Measurements from ENCODE around the gene AHSA1. TPM values are rescaled to one million over a fixed set of nuclear protein-coding genes. Genes with fewer than 3 reads are reported as not detected.

The AHSA1 gene
- total RNA-seq, 1 donor, result 88.9 TPM

DNA sequence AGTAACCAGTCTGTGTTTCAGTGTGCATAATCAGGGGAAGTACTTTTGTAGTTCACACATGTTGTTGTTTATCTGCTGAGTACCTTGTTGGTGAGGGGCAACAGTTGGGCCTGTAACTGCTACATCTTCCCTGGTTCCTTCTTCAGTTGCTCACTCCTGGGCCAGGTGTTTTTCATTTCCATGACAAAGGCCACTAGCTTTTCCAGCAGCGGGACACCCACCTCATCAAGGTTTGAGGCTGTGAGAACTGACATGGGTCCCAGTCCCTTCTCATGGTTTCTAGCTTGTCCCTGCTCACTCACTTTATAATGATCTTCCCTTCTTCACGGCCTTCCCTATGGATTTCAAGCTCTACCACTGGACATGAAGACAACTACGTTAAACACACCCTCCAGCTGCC lies 33.0 kb upstream of the AHSA1 start:
- TF ChIP-seq, protein P1, sequence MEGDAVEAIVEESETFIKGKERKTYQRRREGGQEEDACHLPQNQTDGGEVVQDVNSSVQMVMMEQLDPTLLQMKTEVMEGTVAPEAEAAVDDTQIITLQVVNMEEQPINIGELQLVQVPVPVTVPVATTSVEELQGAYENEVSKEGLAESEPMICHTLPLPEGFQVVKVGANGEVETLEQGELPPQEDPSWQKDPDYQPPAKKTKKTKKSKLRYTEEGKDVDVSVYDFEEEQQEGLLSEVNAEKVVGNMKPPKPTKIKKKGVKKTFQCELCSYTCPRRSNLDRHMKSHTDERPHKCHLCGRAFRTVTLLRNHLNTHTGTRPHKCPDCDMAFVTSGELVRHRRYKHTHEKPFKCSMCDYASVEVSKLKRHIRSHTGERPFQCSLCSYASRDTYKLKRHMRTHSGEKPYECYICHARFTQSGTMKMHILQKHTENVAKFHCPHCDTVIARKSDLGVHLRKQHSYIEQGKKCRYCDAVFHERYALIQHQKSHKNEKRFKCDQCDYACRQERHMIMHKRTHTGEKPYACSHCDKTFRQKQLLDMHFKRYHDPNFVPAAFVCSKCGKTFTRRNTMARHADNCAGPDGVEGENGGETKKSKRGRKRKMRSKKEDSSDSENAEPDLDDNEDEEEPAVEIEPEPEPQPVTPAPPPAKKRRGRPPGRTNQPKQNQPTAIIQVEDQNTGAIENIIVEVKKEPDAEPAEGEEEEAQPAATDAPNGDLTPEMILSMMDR (IDR thresholded peaks at IDR 0.05; ENCODE audit: insufficient read depth, low read depth, low read length), result no peak

DNA sequence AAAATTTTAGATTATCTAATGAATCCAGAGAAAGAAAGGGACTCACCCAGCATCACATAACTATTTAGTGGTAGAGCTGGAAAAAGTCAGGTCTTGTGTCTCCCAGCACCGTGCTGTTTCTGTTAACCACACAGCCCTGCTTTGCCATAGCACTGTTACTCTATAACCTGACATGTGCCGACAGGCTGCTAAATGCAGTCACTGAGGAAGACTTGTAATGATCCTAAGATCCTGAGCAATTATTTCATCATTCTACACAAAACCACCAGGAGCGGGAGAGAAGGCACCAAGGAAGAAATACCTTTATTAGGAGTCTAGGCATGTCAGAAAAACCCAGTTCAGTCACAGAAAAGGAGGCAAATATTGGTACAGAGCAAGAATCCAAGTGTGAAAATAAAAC lies 31.5 kb upstream of the AHSA1 start:
- no peak overlapping the region for H3K4me3 ChIP-seq (ENCODE audit: low read depth, low read length)
- DNase-seq (ENCODE audit: low read depth), result no peak
- TF ChIP-seq, protein P1 (IDR thresholded peaks at IDR 0.05; ENCODE audit: insufficient read depth, low read depth, low read length), result no peak

More for the DNA sequence above, 33.0 kb upstream of the AHSA1 start:
- H3K4me3 ChIP-seq (ENCODE audit: low read depth, low read length), result no peak overlapping the region
- DNase-seq (ENCODE audit: low read depth), result no peak

GRCh38 chr14:77436042-77436441 lies 21.9 kb upstream of the AHSA1 start:
- no peak overlapping the region for H3K4me3 ChIP-seq (ENCODE audit: low read depth, low read length)
- no peak for DNase-seq (ENCODE audit: low read depth)
- TF ChIP-seq, protein P1 (IDR thresholded peaks at IDR 0.05; ENCODE audit: insufficient read depth, low read depth, low read length), result no peak

GRCh38 chr14:77438596-77438995 lies 19.3 kb upstream of the AHSA1 start:
- no peak overlapping the region for H3K4me3 ChIP-seq (ENCODE audit: low read depth, low read length)
- DNase-seq (ENCODE audit: low read depth), result no peak
- TF ChIP-seq, protein P1 (IDR thresholded peaks at IDR 0.05; ENCODE audit: insufficient read depth, low read depth, low read length), result no peak

GRCh38 chr14:77439861-77440260 lies 18.0 kb upstream of the AHSA1 start:
- DNase-seq (ENCODE audit: low read depth), result no peak
- no peak overlapping the region for H3K4me3 ChIP-seq (ENCODE audit: low read depth, low read length)
- TF ChIP-seq, protein P1 (IDR thresholded peaks at IDR 0.05; ENCODE audit: insufficient read depth, low read depth, low read length), result no peak

GRCh38 chr14:77442196-77442595 lies 15.7 kb upstream of the AHSA1 start:
- no peak for DNase-seq (ENCODE audit: low read depth)
- no peak overlapping the region for H3K4me3 ChIP-seq (ENCODE audit: low read depth, low read length)
- TF ChIP-seq, protein P1 (IDR thresholded peaks at IDR 0.05; ENCODE audit: insufficient read depth, low read depth, low read length), result no peak

DNA sequence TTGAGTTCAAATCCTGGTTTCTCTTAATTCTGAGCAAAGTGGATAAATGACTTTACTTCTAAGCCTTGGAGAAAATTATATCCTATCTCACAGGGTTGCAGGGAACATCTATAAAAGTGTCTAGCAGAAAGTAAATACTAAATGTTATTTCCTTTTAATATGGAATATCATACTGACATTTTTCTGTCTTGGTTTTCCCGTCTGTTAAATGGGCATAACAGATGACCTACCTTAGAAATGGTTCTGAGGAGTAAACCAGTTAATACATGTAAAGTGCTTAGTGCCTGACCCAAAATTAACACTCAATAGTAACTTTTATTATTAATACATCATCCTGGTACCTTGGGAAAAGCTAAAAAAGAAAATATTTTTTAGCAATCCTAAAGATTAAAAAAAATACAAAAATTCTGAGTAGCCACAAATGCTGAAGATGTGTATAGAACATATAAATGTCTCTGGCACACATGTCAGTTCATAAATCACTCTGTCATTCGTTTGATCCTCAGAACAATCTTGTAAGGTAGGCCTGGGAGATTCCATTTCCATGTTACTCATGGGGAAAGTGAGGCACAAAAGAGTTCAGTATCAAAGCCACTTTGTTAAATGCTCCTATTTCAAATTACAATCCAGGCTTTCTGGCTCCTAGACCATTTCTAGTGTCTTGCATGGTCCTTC lies 1.8 kb upstream of the AHSA1 start:
- no peak for DNase-seq (ENCODE audit: low read depth)
- TF ChIP-seq, protein P1 (IDR thresholded peaks at IDR 0.05; ENCODE audit: insufficient read depth, low read depth, low read length), result no peak
- peak overlapping the region; percentile 94 for H3K4me3 ChIP-seq (ENCODE audit: low read depth, low read length)

Measured in fibroblast of villous mesenchyme (primary cell).